ENCODE results near the gene PACRG. TPM values are rescaled to one million over a fixed set of nuclear protein-coding genes. Genes with fewer than 3 reads are reported as not detected.

Gene PACRG
- total and polyA plus RNA-seq, 3 experiments from 2014 or later, result not detected

- Mint-ChIP-seq H3K27me3 (peaks cover 2 to 4% of the 10 kb centered on the region in 2 donors), H3K9me3 (no peaks in the 10 kb centered on the region), H3K36me3 (no peaks in the 10 kb centered on the region), H3K4me1 (no peaks in the 10 kb centered on the region), H3K4me3 (no peak overlapping the region), H3K27ac (no peak overlapping the region)
- H3K27ac ChIP-seq (ENCODE audit: low read depth, low read length), result no peak overlapping the region
- POLR2A ChIA-PET, result no interaction called here
- no peaks in the 10 kb centered on the region for H3K4me1 ChIP-seq (ENCODE audit: insufficient read depth, low read length)
- H3K27me3 ChIP-seq (ENCODE audit: insufficient read depth, low read length, poor library complexity, severe bottlenecking), result no peaks in the 10 kb centered on the region
- no peaks in the 10 kb centered on the region for H3K36me3 ChIP-seq (ENCODE audit: insufficient read depth, low read length)
- CTCF ChIA-PET, result interaction anchor here (1.4 kb wide), 1 partner anchor 7 kb away, joined by 4 read pairs; no protein-coding TSS in a partner anchor
- H3K4me3 ChIP-seq (ENCODE audit: low read length), result no peak overlapping the region
- no peaks in the 10 kb centered on the region for H3K9me3 ChIP-seq (ENCODE audit: low read length)
- DNase-seq, result no peak
These were observed 436.6 kb downstream of the PACRG start for GRCh38 chr6:163164175-163164900.

DNA sequence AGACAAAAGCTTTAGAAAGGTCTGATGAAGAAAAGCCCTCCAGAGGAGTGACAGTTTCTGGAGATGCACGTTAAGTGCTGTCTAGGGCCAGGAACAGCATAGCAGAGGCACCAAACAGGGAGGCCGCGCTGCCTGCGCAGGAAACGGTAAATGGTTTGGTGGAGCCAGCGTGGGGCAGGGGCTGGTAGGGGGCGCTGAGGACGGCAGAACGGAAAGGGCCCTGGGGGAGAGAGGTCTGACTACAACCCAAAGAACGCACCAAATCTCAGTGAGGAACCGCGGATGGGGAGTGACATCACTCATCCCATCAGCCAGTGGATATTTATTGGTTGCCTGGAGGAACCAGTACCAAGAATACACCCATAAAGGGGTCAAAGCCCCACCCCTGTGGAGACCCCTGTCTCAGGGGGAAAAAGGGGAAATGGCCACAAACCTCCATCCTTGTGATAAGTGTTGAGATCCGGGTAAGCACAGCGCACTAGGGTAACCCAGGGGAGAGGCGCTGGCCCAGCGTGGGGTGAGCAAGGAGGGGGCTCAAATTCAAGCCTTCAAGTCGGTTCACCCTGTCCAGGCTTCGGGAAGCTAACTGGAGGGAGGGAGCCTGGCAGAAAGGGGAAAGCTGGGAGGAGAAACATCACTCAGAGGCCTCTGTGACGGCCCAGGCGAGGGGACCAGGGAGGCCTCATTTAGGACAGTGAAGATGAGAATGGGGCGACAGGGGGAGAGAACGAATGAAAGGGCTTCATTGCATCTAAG, 437.6 kb downstream of the PACRG start:
- no peaks in the 10 kb centered on the region for H3K36me3 ChIP-seq (ENCODE audit: insufficient read depth, low read length)
- H3K36me3 Mint-ChIP-seq, result no peaks in the 10 kb centered on the region
- ChIA-PET POLR2A (no interaction called here), CTCF (no interaction called here)
- no peak overlapping the region for H3K4me3 ChIP-seq (ENCODE audit: low read length)
- no peaks in the 10 kb centered on the region for H3K4me1 ChIP-seq (ENCODE audit: insufficient read depth, low read length)
- H3K27ac Mint-ChIP-seq, result peak overlapping the region in 1 of 8 donors; percentile 72
- no peaks in the 10 kb centered on the region for H3K9me3 ChIP-seq (ENCODE audit: low read length)
- H3K27me3 Mint-ChIP-seq, result peaks cover 2 to 5% of the 10 kb centered on the region in 2 donors
- no peak for DNase-seq
- H3K27me3 ChIP-seq (ENCODE audit: insufficient read depth, low read length, poor library complexity, severe bottlenecking), result no peaks in the 10 kb centered on the region
- H3K9me3 Mint-ChIP-seq, result no peaks in the 10 kb centered on the region
- no peak overlapping the region for H3K27ac ChIP-seq (ENCODE audit: low read depth, low read length)
- no peaks in the 10 kb centered on the region for H3K4me1 Mint-ChIP-seq
- H3K4me3 Mint-ChIP-seq, result no peak overlapping the region

DNA sequence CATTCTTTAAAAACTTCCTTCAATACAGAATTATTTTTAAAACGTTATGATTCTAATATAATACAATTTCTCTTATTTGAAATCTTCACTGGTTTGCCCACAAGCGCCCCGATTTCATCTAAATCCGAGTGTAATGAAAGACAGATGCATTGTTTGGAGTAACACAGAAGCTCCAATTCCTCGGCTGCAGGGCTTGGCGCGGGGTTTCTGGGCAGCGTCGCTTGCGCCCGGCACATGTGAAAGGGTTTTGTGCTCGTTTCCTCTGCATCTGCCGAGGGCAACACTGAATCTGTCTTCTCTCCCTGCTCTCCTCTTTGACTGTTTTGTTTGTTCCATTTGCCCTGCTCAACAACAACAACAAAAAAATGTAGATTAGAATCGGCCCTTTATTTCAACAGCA, 438.1 kb downstream of the PACRG start:
- no peak overlapping the region for H3K4me3 ChIP-seq (ENCODE audit: low read length)
- no peaks in the 10 kb centered on the region for H3K36me3 ChIP-seq (ENCODE audit: insufficient read depth, low read length)
- CTCF ChIA-PET, result no interaction called here
- Mint-ChIP-seq H3K4me1 (peaks cover 0 to 2% (median 0%) of the 10 kb centered on the region in 3 donors), H3K27ac (no peak overlapping the region), H3K9me3 (no peaks in the 10 kb centered on the region), H3K4me3 (no peak overlapping the region), H3K27me3 (peaks cover 2 to 5% of the 10 kb centered on the region in 2 donors), H3K36me3 (no peaks in the 10 kb centered on the region)
- POLR2A ChIA-PET, result no interaction called here
- H3K4me1 ChIP-seq (ENCODE audit: insufficient read depth, low read length), result no peaks in the 10 kb centered on the region
- no peak overlapping the region for H3K27ac ChIP-seq (ENCODE audit: low read depth, low read length)
- no peaks in the 10 kb centered on the region for H3K9me3 ChIP-seq (ENCODE audit: low read length)
- no peak for DNase-seq
- H3K27me3 ChIP-seq (ENCODE audit: insufficient read depth, low read length, poor library complexity, severe bottlenecking), result no peaks in the 10 kb centered on the region

DNA sequence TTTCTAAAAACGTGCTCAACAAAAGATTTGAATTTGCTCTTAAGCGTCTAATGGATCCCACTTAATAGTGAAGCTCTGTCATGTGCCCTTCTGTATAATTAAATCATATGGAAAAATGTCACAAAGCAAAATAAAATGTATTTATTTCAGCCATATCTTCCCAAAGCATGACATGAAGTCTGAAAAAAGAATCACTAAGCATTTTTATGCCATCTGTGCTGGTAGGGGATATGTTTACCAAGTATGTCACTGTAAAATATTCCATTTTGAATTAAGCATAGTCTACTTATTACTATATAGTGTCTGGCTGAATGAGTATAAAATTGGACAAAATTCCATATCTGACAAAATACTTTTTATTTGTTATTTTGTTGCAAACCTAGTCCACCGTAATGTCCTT, 438.7 kb downstream of the PACRG start:
- Histone ChIP-seq H3K27ac (ENCODE audit: low read depth, low read length) (no peak overlapping the region), H3K36me3 (ENCODE audit: insufficient read depth, low read length) (no peaks in the 10 kb centered on the region), H3K27me3 (ENCODE audit: insufficient read depth, low read length, poor library complexity, severe bottlenecking) (no peaks in the 10 kb centered on the region), H3K4me1 (ENCODE audit: insufficient read depth, low read length) (no peaks in the 10 kb centered on the region), H3K4me3 (ENCODE audit: low read length) (no peak overlapping the region), H3K9me3 (ENCODE audit: low read length) (no peaks in the 10 kb centered on the region)
- CTCF ChIA-PET, result no interaction called here
- Mint-ChIP-seq H3K4me1 (peaks cover 0 to 2% (median 0%) of the 10 kb centered on the region in 3 donors), H3K27ac (no peak overlapping the region), H3K9me3 (no peaks in the 10 kb centered on the region), H3K36me3 (no peaks in the 10 kb centered on the region), H3K27me3 (peaks cover 0 to 5% of the 10 kb centered on the region in 2 donors), H3K4me3 (no peak overlapping the region)
- no peak for DNase-seq
- POLR2A ChIA-PET, result no interaction called here

GRCh38 chr6:163169521-163169920, 441.7 kb downstream of the PACRG start:
- Histone ChIP-seq H3K27me3 (ENCODE audit: insufficient read depth, low read length, poor library complexity, severe bottlenecking) (no peaks in the 10 kb centered on the region), H3K36me3 (ENCODE audit: insufficient read depth, low read length) (no peaks in the 10 kb centered on the region), H3K4me1 (ENCODE audit: insufficient read depth, low read length) (no peaks in the 10 kb centered on the region), H3K4me3 (ENCODE audit: low read length) (no peak overlapping the region), H3K9me3 (ENCODE audit: low read length) (no peaks in the 10 kb centered on the region), H3K27ac (ENCODE audit: low read depth, low read length) (no peak overlapping the region)
- H3K4me1 Mint-ChIP-seq, result peaks cover 0 to 2% (median 0%) of the 10 kb centered on the region in 3 donors
- ChIA-PET CTCF (interaction anchor here (1.2 kb wide), 2 partner anchors 11 to 21 kb away, joined by 4 to 5 read pairs; no protein-coding TSS in a partner anchor), POLR2A (no interaction called here)
- H3K4me3 Mint-ChIP-seq, result no peak overlapping the region
- DNase-seq, result no peak
- H3K9me3 Mint-ChIP-seq, result no peaks in the 10 kb centered on the region
- H3K27me3 Mint-ChIP-seq, result peaks cover 0 to 5% of the 10 kb centered on the region in 2 donors
- H3K36me3 Mint-ChIP-seq, result no peaks in the 10 kb centered on the region
- no peak overlapping the region for H3K27ac Mint-ChIP-seq

DNA sequence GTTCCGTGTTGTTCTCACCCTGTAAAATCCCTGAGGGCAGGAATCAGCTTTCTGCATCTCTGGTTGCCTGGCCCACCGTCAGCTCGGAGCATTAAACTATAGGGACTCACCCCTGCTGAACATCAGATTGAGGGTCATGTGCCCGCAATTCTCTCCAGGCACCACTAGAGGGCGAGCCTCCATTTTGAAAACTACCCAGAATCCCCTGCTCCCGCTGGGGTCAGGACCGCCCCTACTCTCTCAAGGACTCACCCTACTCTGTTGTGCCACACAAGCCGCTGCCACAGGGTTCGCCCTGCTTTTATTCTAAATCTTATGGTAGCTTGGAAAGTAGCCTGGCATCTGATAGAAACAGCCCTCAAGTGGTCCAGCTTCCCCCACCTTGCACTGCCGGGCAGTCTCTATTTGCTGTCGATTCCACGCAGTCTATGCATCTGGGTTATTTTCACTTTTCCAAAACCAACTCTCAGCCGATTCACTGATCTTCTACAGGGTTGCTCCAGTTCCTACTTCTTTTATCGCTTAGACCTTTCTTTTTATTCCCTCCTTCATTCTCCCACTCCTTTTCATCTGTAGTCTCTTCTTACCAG, 442.6 kb downstream of the PACRG start:
- Histone ChIP-seq H3K36me3 (ENCODE audit: insufficient read depth, low read length) (no peaks in the 10 kb centered on the region), H3K27ac (ENCODE audit: low read depth, low read length) (no peak overlapping the region), H3K4me3 (ENCODE audit: low read length) (no peak overlapping the region), H3K4me1 (ENCODE audit: insufficient read depth, low read length) (no peaks in the 10 kb centered on the region), H3K27me3 (ENCODE audit: insufficient read depth, low read length, poor library complexity, severe bottlenecking) (no peaks in the 10 kb centered on the region), H3K9me3 (ENCODE audit: low read length) (no peaks in the 10 kb centered on the region)
- Mint-ChIP-seq H3K36me3 (no peaks in the 10 kb centered on the region), H3K27me3 (peaks cover 0 to 5% of the 10 kb centered on the region in 2 donors), H3K4me1 (peaks cover 0 to 2% (median 0%) of the 10 kb centered on the region in 3 donors), H3K9me3 (no peaks in the 10 kb centered on the region), H3K27ac (peak overlapping the region in 1 of 8 donors; percentile 34), H3K4me3 (no peak overlapping the region)
- no peak for DNase-seq
- ChIA-PET CTCF (interaction anchor here (0.8 to 1.2 kb wide), 4 partner anchors 9 to 382 kb away, joined by 3 to 5 read pairs (median 4); no protein-coding TSS in a partner anchor), POLR2A (no interaction called here)

GRCh38 chr6:163173741-163174140, 446.0 kb downstream of the PACRG start:
- no peak overlapping the region for H3K27ac Mint-ChIP-seq
- DNase-seq, result no peak
- H3K9me3 Mint-ChIP-seq, result no peaks in the 10 kb centered on the region
- no peaks in the 10 kb centered on the region for H3K36me3 Mint-ChIP-seq
- H3K4me3 ChIP-seq (ENCODE audit: low read length), result no peak overlapping the region
- no peak overlapping the region for H3K4me3 Mint-ChIP-seq
- H3K4me1 Mint-ChIP-seq, result peaks cover 0 to 2% (median 0%) of the 10 kb centered on the region in 3 donors
- H3K4me1 ChIP-seq (ENCODE audit: insufficient read depth, low read length), result no peaks in the 10 kb centered on the region
- H3K27me3 Mint-ChIP-seq, result peaks cover 2 to 14% of the 10 kb centered on the region in 2 donors
- H3K36me3 ChIP-seq (ENCODE audit: insufficient read depth, low read length), result no peaks in the 10 kb centered on the region
- CTCF ChIA-PET, result no interaction called here
- no peaks in the 10 kb centered on the region for H3K27me3 ChIP-seq (ENCODE audit: insufficient read depth, low read length, poor library complexity, severe bottlenecking)
- POLR2A ChIA-PET, result no interaction called here
- H3K27ac ChIP-seq (ENCODE audit: low read depth, low read length), result no peak overlapping the region
- no peaks in the 10 kb centered on the region for H3K9me3 ChIP-seq (ENCODE audit: low read length)

DNA sequence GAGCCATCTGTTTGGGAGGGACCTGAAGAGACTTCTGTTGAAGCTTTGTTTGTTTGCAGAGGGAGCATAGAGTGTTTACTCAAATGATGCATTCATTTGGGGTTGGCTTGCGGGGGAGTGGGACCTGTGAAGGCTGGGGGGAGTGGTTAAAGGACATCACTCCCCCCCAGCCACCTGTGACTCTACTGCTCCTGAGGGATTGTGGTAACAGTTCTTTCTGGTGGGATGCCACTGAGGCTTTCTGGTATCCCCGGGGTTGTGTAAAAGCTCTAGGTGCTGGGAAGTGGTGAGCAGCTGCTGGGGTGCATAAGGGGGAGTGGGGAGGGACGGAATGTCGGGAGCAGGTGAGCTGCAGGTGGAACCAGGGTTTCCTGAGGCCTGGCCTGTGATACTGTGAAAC, 447.5 kb downstream of the PACRG start:
- DNase-seq, result no peak
- Histone ChIP-seq H3K4me1 (ENCODE audit: insufficient read depth, low read length) (no peaks in the 10 kb centered on the region), H3K36me3 (ENCODE audit: insufficient read depth, low read length) (no peaks in the 10 kb centered on the region), H3K27me3 (ENCODE audit: insufficient read depth, low read length, poor library complexity, severe bottlenecking) (no peaks in the 10 kb centered on the region), H3K4me3 (ENCODE audit: low read length) (no peak overlapping the region), H3K27ac (ENCODE audit: low read depth, low read length) (no peak overlapping the region), H3K9me3 (ENCODE audit: low read length) (no peaks in the 10 kb centered on the region)
- POLR2A ChIA-PET, result no interaction called here
- Mint-ChIP-seq H3K4me3 (no peak overlapping the region), H3K36me3 (no peaks in the 10 kb centered on the region), H3K27ac (no peak overlapping the region), H3K27me3 (peaks cover 2 to 9% of the 10 kb centered on the region in 2 donors), H3K4me1 (peaks cover 0 to 2% (median 0%) of the 10 kb centered on the region in 3 donors), H3K9me3 (no peaks in the 10 kb centered on the region)
- CTCF ChIA-PET, result no interaction called here
